HepG2 (cell line): ENCODE data around the gene GCNT3. TPM values are rescaled to one million over a fixed set of nuclear protein-coding genes. Genes with fewer than 3 reads are reported as not detected.

ENCODE experiments used
- BCL6 ChIP-seq: IDR thresholded peaks from 2 replicates; pipeline ENCODE4 v1.6.1; 2016; ENCODE audit warnings: missing genetic modification reagents, missing compliant biosample characterization
- BHLHE40 ChIP-seq: IDR thresholded peaks from 2 replicates; pipeline ENCODE4 v1.6.1; 2011; ENCODE audit warnings: low read length, improper control_type of control experiment
- CBX2 ChIP-seq, 2 experiments: fragments of 200-600 bp in 1 of 2; sonication (generic); formaldehyde crosslinking in 1 of 2; IDR thresholded peaks; 2 replicates each; pipeline versions ENCODE4 v1.7.0 to v1.8.1; 2018 to 2022; ENCODE audit warnings: low read depth in 2 of 2, low read length in 1 of 2, mild to moderate bottlenecking in 1 of 2, missing genetic modification reagents in 1 of 2
- DPF2 ChIP-seq: sonication (generic); formaldehyde crosslinking; IDR thresholded peaks from 2 replicates; pipeline ENCODE4 v1.4.0; 2020; ENCODE audit warnings: mild to moderate bottlenecking, low read depth, missing genetic modification reagents, borderline replicate concordance
- EP300 ChIP-seq, 3 experiments: sonication (generic) in 1 of 3; formaldehyde crosslinking in 1 of 3; IDR thresholded peaks; 2 replicates each; pipeline versions ENCODE4 v1.5.1 to v1.6.1; 2011 to 2020; ENCODE audit warnings: low read depth in 2 of 3, low read length in 2 of 3, borderline replicate concordance in 1 of 3, improper control_type of control experiment in 1 of 3, mild to moderate bottlenecking in 1 of 3, missing genetic modification reagents in 1 of 3, moderate library complexity in 1 of 3
- HOXA3 ChIP-seq: sonication (generic); formaldehyde crosslinking; IDR thresholded peaks from 2 replicates; pipeline ENCODE4 v1.5.0; 2020; ENCODE audit warnings: missing genetic modification reagents
- KLF16 ChIP-seq, 2 experiments: sonication (generic) in 1 of 2; formaldehyde crosslinking in 1 of 2; IDR thresholded peaks; 2 replicates each; pipeline versions ENCODE4 v1.6.1 to v1.8.0; 2016 to 2023; ENCODE audit warnings: missing genetic modification reagents in 2 of 2, missing compliant biosample characterization in 1 of 2
- MAFF ChIP-seq: IDR thresholded peaks from 2 replicates; pipeline ENCODE4 v1.6.1; 2011; ENCODE audit warnings: low read depth, low read length, improper control_type of control experiment
- MAFK ChIP-seq, 2 experiments: IDR thresholded peaks in 1 of 2; conservative IDR thresholded peaks in 1 of 2; 2 replicates each; pipeline ENCODE4 v1.6.1; 2011; ENCODE audit warnings: improper control_type of control experiment in 2 of 2, low read length in 2 of 2
- POLR2A ChIP-seq, 2 experiments: IDR thresholded peaks; 2 replicates each; pipeline ENCODE4 v1.6.1; 2011; ENCODE audit warnings: low read depth in 2 of 2, low read length in 2 of 2, mild to moderate bottlenecking in 1 of 2, moderate library complexity in 1 of 2; ENCODE audit not compliant: insufficient read depth in 1 of 2
- SNAPC2 ChIP-seq: sonication (generic); formaldehyde crosslinking; IDR thresholded peaks from 2 replicates; pipeline ENCODE4 v1.8.1; 2022; ENCODE audit warnings: mild to moderate bottlenecking, missing genetic modification reagents
- SOX5 ChIP-seq: IDR thresholded peaks from 2 replicates; pipeline ENCODE4 v1.6.1; 2016; ENCODE audit warnings: borderline replicate concordance
- ZMYM4 ChIP-seq: sonication (generic); formaldehyde crosslinking; IDR thresholded peaks from 2 replicates; pipeline ENCODE4 v1.8.1; 2023; ENCODE audit warnings: mild to moderate bottlenecking, missing genetic modification reagents
- ZNF775 ChIP-seq: sonication (generic); formaldehyde crosslinking; IDR thresholded peaks from 2 replicates; pipeline ENCODE4 v1.4.0; 2020; ENCODE audit warnings: missing genetic modification reagents, mild to moderate bottlenecking, moderate library complexity, borderline replicate concordance
- polyA plus RNA-seq, 8 experiments: library from polyadenylated mRNA; depleted of rRNA in 3 of 8; stranded (reverse) in 7 of 8; unstranded in 1 of 8; fragments of >200 nt; fragmentation: Illumina TruSeq in 4 of 8; extraction: Trizol in 4 of 8; gene quantifications; 2 replicates each; pipeline versions ENCODE4 v1.2.1 to v1.2.3, GENCODE V29; 2011 to 2016; ENCODE audit warnings: low read depth in 4 of 8, missing spikeins in 1 of 8, mixed read lengths in 1 of 8; ENCODE audit not compliant: insufficient read depth in 1 of 8
- total RNA-seq, 5 experiments: library from RNA; depleted of rRNA; stranded (reverse); fragments of >200 nt; fragmentation: Illumina TruSeq; extraction: Trizol; gene quantifications; 2 replicates each; pipeline ENCODE4 v1.2.3, GENCODE V29; 2016; ENCODE audit warnings: low read depth in 1 of 5
- TF ChIP-seq, protein P1 (sequence below): sonication (generic); formaldehyde crosslinking; conservative IDR thresholded peaks from 2 replicates; pipeline ENCODE4 v1.8.1; 2023; ENCODE audit warnings: missing genetic modification reagents
- TF ChIP-seq, protein P2 (sequence below), 2 experiments: sonication (generic) in 1 of 2; formaldehyde crosslinking in 1 of 2; IDR thresholded peaks; 2 replicates each; pipeline versions ENCODE4 v1.4.0 to v1.6.1; 2016 to 2020; ENCODE audit warnings: borderline replicate concordance in 1 of 2, low read depth in 1 of 2, mild to moderate bottlenecking in 1 of 2, missing genetic modification reagents in 1 of 2
- TF ChIP-seq, protein P3 (sequence below): sonication (generic); formaldehyde crosslinking; IDR thresholded peaks from 2 replicates; pipeline ENCODE4 v1.5.1; 2020; ENCODE audit warnings: missing genetic modification reagents, mild to moderate bottlenecking, borderline replicate concordance
- TF ChIP-seq, protein P4 (sequence below): IDR thresholded peaks from 2 replicates; pipeline ENCODE4 v1.6.1; 2016; ENCODE audit warnings: missing genetic modification reagents, missing compliant biosample characterization

The GCNT3 gene
- total and polyA plus RNA-seq, 2 of the 13 experiments (the other 11 are each of a cell fraction or from before 2014, with no cell fraction given) = 6.8 to 9.8 TPM

DNA sequence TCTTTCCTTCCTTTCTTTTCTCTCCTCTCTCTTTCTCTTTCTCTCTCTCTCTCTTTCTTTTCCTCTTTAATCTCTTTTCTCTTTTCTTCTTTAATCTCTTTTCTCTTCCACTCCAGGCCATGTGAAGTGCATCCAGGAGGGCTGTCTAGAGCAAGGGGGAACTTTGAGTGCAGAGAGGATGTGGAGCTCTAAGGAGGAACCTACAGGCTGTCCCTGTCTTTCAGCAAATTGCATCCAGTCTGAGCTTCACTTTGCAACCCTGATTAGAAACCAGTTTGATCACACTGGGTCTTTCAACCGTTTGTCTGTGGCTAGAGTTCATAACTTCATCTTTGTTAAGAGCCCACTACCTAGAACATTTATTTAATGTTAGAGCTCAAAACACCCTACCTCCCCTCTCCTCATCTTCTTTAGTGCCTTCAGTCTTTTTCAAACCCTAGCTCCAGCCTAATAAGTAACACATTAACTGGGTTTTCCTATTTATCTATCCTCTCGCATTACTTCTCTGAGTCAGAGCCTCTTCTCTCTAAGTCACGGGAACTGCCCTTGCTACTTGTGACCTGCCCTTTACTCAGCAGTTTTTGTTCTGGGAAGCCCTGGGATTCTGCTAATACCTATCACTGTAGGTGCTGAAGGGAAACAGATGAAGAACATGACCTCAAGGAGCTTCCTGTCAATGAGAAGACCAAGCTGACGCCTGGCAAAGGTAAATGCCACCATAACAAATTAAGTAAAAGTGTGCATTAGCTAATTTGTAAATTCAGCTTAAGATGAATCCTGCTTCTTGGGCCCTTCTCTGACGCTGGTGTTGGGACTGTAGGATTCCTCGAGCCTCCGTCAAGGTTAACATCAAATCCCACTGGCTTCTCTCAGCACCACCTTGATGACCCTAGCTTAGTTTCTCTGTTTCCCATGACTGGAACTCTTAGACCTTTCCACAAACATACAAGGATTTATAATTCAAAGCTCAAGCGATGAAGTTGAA, at the start of gene GCNT3 (continued):
- peak in 1 of 2 experiments; percentile 68; a peak in 2 of 4 replicates for TF ChIP-seq EP300 (IDR thresholded peaks at IDR 0.05; ENCODE audit: low read depth in 2 of 2, low read length in 2 of 2)
- no peak for TF ChIP-seq EP300 (CRISPR knock-in tag; IDR thresholded peaks at IDR 0.05; ENCODE audit: borderline replicate concordance)
- TF ChIP-seq BCL6 = peak; percentile 48; the same call in 1 of the 2 replicates
- no peak for TF ChIP-seq CBX2 (IDR thresholded peaks at IDR 0.05; ENCODE audit: low read depth, low read length)
- no peak for TF ChIP-seq CBX2 (CRISPR knock-in tag; IDR thresholded peaks at IDR 0.05; ENCODE audit: low read depth)
- TF ChIP-seq, protein P1, sequence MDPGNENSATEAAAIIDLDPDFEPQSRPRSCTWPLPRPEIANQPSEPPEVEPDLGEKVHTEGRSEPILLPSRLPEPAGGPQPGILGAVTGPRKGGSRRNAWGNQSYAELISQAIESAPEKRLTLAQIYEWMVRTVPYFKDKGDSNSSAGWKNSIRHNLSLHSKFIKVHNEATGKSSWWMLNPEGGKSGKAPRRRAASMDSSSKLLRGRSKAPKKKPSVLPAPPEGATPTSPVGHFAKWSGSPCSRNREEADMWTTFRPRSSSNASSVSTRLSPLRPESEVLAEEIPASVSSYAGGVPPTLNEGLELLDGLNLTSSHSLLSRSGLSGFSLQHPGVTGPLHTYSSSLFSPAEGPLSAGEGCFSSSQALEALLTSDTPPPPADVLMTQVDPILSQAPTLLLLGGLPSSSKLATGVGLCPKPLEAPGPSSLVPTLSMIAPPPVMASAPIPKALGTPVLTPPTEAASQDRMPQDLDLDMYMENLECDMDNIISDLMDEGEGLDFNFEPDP = no peak
- TF ChIP-seq, protein P2, sequence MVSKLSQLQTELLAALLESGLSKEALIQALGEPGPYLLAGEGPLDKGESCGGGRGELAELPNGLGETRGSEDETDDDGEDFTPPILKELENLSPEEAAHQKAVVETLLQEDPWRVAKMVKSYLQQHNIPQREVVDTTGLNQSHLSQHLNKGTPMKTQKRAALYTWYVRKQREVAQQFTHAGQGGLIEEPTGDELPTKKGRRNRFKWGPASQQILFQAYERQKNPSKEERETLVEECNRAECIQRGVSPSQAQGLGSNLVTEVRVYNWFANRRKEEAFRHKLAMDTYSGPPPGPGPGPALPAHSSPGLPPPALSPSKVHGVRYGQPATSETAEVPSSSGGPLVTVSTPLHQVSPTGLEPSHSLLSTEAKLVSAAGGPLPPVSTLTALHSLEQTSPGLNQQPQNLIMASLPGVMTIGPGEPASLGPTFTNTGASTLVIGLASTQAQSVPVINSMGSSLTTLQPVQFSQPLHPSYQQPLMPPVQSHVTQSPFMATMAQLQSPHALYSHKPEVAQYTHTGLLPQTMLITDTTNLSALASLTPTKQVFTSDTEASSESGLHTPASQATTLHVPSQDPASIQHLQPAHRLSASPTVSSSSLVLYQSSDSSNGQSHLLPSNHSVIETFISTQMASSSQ (IDR thresholded peaks at IDR 0.05; ENCODE audit: low read depth) = peak; percentile 91
- TF ChIP-seq, protein P2 (CRISPR knock-in tag; IDR thresholded peaks at IDR 0.05; ENCODE audit: borderline replicate concordance) = peak; percentile 92
- no peak for TF ChIP-seq SNAPC2 (CRISPR knock-in tag)
- TF ChIP-seq KLF16 (CRISPR knock-in tag; IDR thresholded peaks at IDR 0.05) = no peak
- TF ChIP-seq, protein P3, sequence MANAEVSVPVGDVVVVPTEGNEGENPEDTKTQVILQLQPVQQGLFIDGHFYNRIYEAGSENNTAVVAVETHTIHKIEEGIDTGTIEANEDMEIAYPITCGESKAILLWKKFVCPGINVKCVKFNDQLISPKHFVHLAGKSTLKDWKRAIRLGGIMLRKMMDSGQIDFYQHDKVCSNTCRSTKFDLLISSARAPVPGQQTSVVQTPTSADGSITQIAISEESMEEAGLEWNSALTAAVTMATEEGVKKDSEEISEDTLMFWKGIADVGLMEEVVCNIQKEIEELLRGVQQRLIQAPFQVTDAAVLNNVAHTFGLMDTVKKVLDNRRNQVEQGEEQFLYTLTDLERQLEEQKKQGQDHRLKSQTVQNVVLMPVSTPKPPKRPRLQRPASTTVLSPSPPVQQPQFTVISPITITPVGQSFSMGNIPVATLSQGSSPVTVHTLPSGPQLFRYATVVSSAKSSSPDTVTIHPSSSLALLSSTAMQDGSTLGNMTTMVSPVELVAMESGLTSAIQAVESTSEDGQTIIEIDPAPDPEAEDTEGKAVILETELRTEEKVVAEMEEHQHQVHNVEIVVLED (CRISPR knock-in tag) = no peak
- TF ChIP-seq ZNF775 (CRISPR knock-in tag) = no peak
- TF ChIP-seq ZMYM4 (CRISPR knock-in tag) = peak; percentile 40; the same call in 1 of the 2 replicates
- TF ChIP-seq MAFF = peak; percentile 83
- TF ChIP-seq HOXA3 = peak; percentile 29; the same call in 1 of the 2 replicates
- peak; percentile 48; the same call in 1 of the 2 replicates for TF ChIP-seq SOX5 (CRISPR knock-in tag)
- TF ChIP-seq BHLHE40 = 0 out of 2 replicates have a peak, but pooled peaks have one; percentile 31
- TF ChIP-seq MAFK (conservative IDR thresholded peaks at IDR 0.05 in 1 of 2, IDR thresholded peaks at IDR 0.05 in 1 of 2; ENCODE audit: low read length in 2 of 2) = peak; percentile 73 to 79
- peak; percentile 28 to 40; a peak in 2 of 4 replicates for TF ChIP-seq POLR2A (IDR thresholded peaks at IDR 0.05; ENCODE audit: insufficient read depth in 1 of 2, low read depth in 2 of 2, low read length in 2 of 2)
- TF ChIP-seq, protein P4, sequence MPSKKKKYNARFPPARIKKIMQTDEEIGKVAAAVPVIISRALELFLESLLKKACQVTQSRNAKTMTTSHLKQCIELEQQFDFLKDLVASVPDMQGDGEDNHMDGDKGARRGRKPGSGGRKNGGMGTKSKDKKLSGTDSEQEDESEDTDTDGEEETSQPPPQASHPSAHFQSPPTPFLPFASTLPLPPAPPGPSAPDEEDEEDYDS = peak; percentile 67; the same call in 1 of the 2 replicates
- TF ChIP-seq DPF2 (CRISPR knock-in tag) = no peak
